ENCODE data around the gene CPNE2. TPM values are rescaled to one million over a fixed set of nuclear protein-coding genes. Genes with fewer than 3 reads are reported as not detected.

Gene CPNE2
- polyA plus RNA-seq, 6 donors from 2014 or later, result 0.53 to 1.3 (median 0.76) TPM; not detected in 2

- H3K4me1 Mint-ChIP-seq, result peaks cover 0 to 18% (median 1%) of the 10 kb centered on the region in 3 donors
- no peak overlapping the region for H3K4me3 Mint-ChIP-seq
- H3K27me3 Mint-ChIP-seq, result no peaks in the 10 kb centered on the region
- H3K36me3 Mint-ChIP-seq, result peaks cover 6 to 18% of the 10 kb centered on the region in 2 donors
- H3K27ac Mint-ChIP-seq, result peak overlapping the region in 2 of 6 donors; percentile 3 to 23
- ATAC-seq (ENCODE audit: low read depth in 2 of 2) (no peak), DNase-seq (no peak)
- no peaks in the 10 kb centered on the region for H3K9me3 Mint-ChIP-seq
Measured at GRCh38 chr16:57072616-57073275, 19.6 kb upstream of the CPNE2 start.

- DNase-seq (no peak), ATAC-seq (ENCODE audit: low read depth in 2 of 2) (no peak)
- Mint-ChIP-seq H3K4me1 (no peaks in the 10 kb centered on the region), H3K27ac (no peak overlapping the region), H3K9me3 (no peaks in the 10 kb centered on the region), H3K4me3 (no peak overlapping the region), H3K27me3 (no peaks in the 10 kb centered on the region), H3K36me3 (peaks cover 0 to 6% of the 10 kb centered on the region in 2 donors)
Measured at GRCh38 chr16:57077714-57078113, 14.7 kb upstream of the CPNE2 start.

- Mint-ChIP-seq H3K27ac (peak overlapping the region in 2 of 6 donors; percentile 20 to 49), H3K9me3 (no peaks in the 10 kb centered on the region), H3K4me3 (no peak overlapping the region), H3K4me1 (peaks cover 6 to 15% (median 7%) of the 10 kb centered on the region in 3 donors), H3K27me3 (no peaks in the 10 kb centered on the region), H3K36me3 (no peaks in the 10 kb centered on the region)
- ATAC-seq (ENCODE audit: low read depth in 2 of 2) (no peak), DNase-seq (no peak)
Measured at GRCh38 chr16:57081744-57082143, 10.6 kb upstream of the CPNE2 start.

- no peaks in the 10 kb centered on the region for H3K36me3 Mint-ChIP-seq
- no peak overlapping the region for H3K27ac Mint-ChIP-seq
- H3K9me3 Mint-ChIP-seq, result no peaks in the 10 kb centered on the region
- ATAC-seq (ENCODE audit: low read depth in 2 of 2) (no peak), DNase-seq (no peak)
- peaks cover 6 to 15% (median 7%) of the 10 kb centered on the region in 3 donors for H3K4me1 Mint-ChIP-seq
- H3K27me3 Mint-ChIP-seq, result no peaks in the 10 kb centered on the region
- no peak overlapping the region for H3K4me3 Mint-ChIP-seq
Measured at GRCh38 chr16:57082664-57083063, 9.7 kb upstream of the CPNE2 start.

- no peaks in the 10 kb centered on the region for H3K27me3 Mint-ChIP-seq
- ATAC-seq (ENCODE audit: low read depth in 2 of 2) (no peak), DNase-seq (no peak)
- no peaks in the 10 kb centered on the region for H3K9me3 Mint-ChIP-seq
- H3K4me1 Mint-ChIP-seq, result peaks cover 6 to 15% (median 7%) of the 10 kb centered on the region in 3 donors
- no peak overlapping the region for H3K4me3 Mint-ChIP-seq
- H3K36me3 Mint-ChIP-seq, result no peaks in the 10 kb centered on the region
- H3K27ac Mint-ChIP-seq, result peak overlapping the region in 4 of 6 donors; percentile 7 to 85 (median 50)
Measured at GRCh38 chr16:57083485-57084126, 8.8 kb upstream of the CPNE2 start.

- Mint-ChIP-seq H3K4me3 (no peak overlapping the region), H3K27ac (peak overlapping the region in 4 of 6 donors; percentile 7 to 85 (median 38)), H3K9me3 (no peaks in the 10 kb centered on the region), H3K36me3 (no peaks in the 10 kb centered on the region), H3K27me3 (no peaks in the 10 kb centered on the region), H3K4me1 (peaks cover 6 to 15% (median 7%) of the 10 kb centered on the region in 3 donors)
- peak; percentile 82 to 84 for ATAC-seq (ENCODE audit: low read depth in 2 of 2)
- peak; percentile 66 for DNase-seq
Measured at GRCh38 chr16:57084257-57084770, 8.1 kb upstream of the CPNE2 start.

GRCh38 chr16:57084996-57085395 is 7.4 kb upstream of the CPNE2 start:
- Mint-ChIP-seq H3K4me1 (peaks cover 6 to 15% (median 7%) of the 10 kb centered on the region in 3 donors), H3K27ac (no peak overlapping the region), H3K9me3 (no peaks in the 10 kb centered on the region), H3K27me3 (no peaks in the 10 kb centered on the region), H3K36me3 (no peaks in the 10 kb centered on the region), H3K4me3 (no peak overlapping the region)
- DNase-seq (no peak), ATAC-seq (ENCODE audit: low read depth in 2 of 2) (no peak)

- no peaks in the 10 kb centered on the region for H3K9me3 Mint-ChIP-seq
- no peaks in the 10 kb centered on the region for H3K36me3 Mint-ChIP-seq
- no peak for DNase-seq
- no peak for ATAC-seq (ENCODE audit: low read depth in 2 of 2)
- H3K4me3 Mint-ChIP-seq, result no peak overlapping the region
- H3K27me3 Mint-ChIP-seq, result peaks cover 0 to 8% (median 8%) of the 10 kb centered on the region in 3 donors
- peak overlapping the region in 1 of 6 donors; percentile 16 for H3K27ac Mint-ChIP-seq
- peaks cover 7 to 15% (median 10%) of the 10 kb centered on the region in 3 donors for H3K4me1 Mint-ChIP-seq
Measured at GRCh38 chr16:57087003-57087402, 5.4 kb upstream of the CPNE2 start.

GRCh38 chr16:57089406-57089805 is 3.0 kb upstream of the CPNE2 start:
- no peaks in the 10 kb centered on the region for H3K36me3 Mint-ChIP-seq
- DNase-seq, result no peak
- H3K4me3 Mint-ChIP-seq, result peak overlapping the region in 1 of 8 donors; percentile 47
- ATAC-seq (ENCODE audit: low read depth in 2 of 2), result no peak
- H3K4me1 Mint-ChIP-seq, result peaks cover 5 to 14% (median 9%) of the 10 kb centered on the region in 3 donors
- H3K27me3 Mint-ChIP-seq, result peaks cover 8 to 18% (median 13%) of the 10 kb centered on the region in 3 donors
- no peaks in the 10 kb centered on the region for H3K9me3 Mint-ChIP-seq
- H3K27ac Mint-ChIP-seq, result no peak overlapping the region

- peak overlapping the region in 2 of 6 donors; percentile 47 to 70 for H3K27ac Mint-ChIP-seq
- no peak for ATAC-seq (ENCODE audit: low read depth in 2 of 2)
- no peaks in the 10 kb centered on the region for H3K9me3 Mint-ChIP-seq
- H3K36me3 Mint-ChIP-seq, result no peaks in the 10 kb centered on the region
- H3K27me3 Mint-ChIP-seq, result peaks cover 13 to 31% (median 18%) of the 10 kb centered on the region in 3 donors
- peaks cover 4 to 9% (median 5%) of the 10 kb centered on the region in 3 donors for H3K4me1 Mint-ChIP-seq
- DNase-seq, result no peak
- peak overlapping the region; percentile 58 to 88 (median 75) for H3K4me3 Mint-ChIP-seq
Measured at GRCh38 chr16:57091200-57091974, 996 bp upstream of the CPNE2 start.

GRCh38 chr16:57092786-57093411 is 516 bp downstream of the CPNE2 start:
- peaks cover 17 to 33% (median 18%) of the 10 kb centered on the region in 3 donors for H3K27me3 Mint-ChIP-seq
- DNase-seq, result peak; percentile 47
- H3K9me3 Mint-ChIP-seq, result no peaks in the 10 kb centered on the region
- H3K4me3 Mint-ChIP-seq, result peak overlapping the region; percentile 70 to 87 (median 80)
- ATAC-seq (ENCODE audit: low read depth in 2 of 2), result peak; percentile 73 to 79
- no peaks in the 10 kb centered on the region for H3K36me3 Mint-ChIP-seq
- H3K4me1 Mint-ChIP-seq, result peaks cover 4 to 9% (median 5%) of the 10 kb centered on the region in 3 donors
- no peak overlapping the region for H3K27ac Mint-ChIP-seq

- H3K27ac Mint-ChIP-seq, result peak overlapping the region in 2 of 6 donors; percentile 26 to 59
- no peak for DNase-seq
Measured at GRCh38 chr16:57093666-57094564, 1.5 kb downstream of the CPNE2 start.

More at GRCh38 chr16:57093666-57094564, 1.5 kb downstream of the CPNE2 start:
- peaks cover 4 to 9% (median 5%) of the 10 kb centered on the region in 3 donors for H3K4me1 Mint-ChIP-seq
- H3K36me3 Mint-ChIP-seq, result no peaks in the 10 kb centered on the region
- H3K27me3 Mint-ChIP-seq, result peaks cover 17 to 37% (median 18%) of the 10 kb centered on the region in 3 donors
- no peaks in the 10 kb centered on the region for H3K9me3 Mint-ChIP-seq
- peak overlapping the region; percentile 70 to 87 (median 80) for H3K4me3 Mint-ChIP-seq
- ATAC-seq (ENCODE audit: low read depth in 2 of 2), result no peak
